ENCODE results near the gene TFB2M.
"Not testable (repeated sequence)": the region's sequence is repeated elsewhere in the genome, so short reads cannot be mapped to it uniquely, and the experiment has no call there.

The TFB2M gene, protein sequence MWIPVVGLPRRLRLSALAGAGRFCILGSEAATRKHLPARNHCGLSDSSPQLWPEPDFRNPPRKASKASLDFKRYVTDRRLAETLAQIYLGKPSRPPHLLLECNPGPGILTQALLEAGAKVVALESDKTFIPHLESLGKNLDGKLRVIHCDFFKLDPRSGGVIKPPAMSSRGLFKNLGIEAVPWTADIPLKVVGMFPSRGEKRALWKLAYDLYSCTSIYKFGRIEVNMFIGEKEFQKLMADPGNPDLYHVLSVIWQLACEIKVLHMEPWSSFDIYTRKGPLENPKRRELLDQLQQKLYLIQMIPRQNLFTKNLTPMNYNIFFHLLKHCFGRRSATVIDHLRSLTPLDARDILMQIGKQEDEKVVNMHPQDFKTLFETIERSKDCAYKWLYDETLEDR

GRCh38 chr1:246566128-246566812, at the start of gene TFB2M, which contains the start of gene CNST:
TSS of gene TFB2M (minus strand) at chr1:246566261. CDS start at chr1:246566138, 123 bp downstream.
TSS of gene CNST (plus strand) at chr1:246566456. CDS start at chr1:246591563, 25,107 bp downstream.
- DNase-seq (ENCODE audit: low read depth): peak; percentile 99

DNA sequence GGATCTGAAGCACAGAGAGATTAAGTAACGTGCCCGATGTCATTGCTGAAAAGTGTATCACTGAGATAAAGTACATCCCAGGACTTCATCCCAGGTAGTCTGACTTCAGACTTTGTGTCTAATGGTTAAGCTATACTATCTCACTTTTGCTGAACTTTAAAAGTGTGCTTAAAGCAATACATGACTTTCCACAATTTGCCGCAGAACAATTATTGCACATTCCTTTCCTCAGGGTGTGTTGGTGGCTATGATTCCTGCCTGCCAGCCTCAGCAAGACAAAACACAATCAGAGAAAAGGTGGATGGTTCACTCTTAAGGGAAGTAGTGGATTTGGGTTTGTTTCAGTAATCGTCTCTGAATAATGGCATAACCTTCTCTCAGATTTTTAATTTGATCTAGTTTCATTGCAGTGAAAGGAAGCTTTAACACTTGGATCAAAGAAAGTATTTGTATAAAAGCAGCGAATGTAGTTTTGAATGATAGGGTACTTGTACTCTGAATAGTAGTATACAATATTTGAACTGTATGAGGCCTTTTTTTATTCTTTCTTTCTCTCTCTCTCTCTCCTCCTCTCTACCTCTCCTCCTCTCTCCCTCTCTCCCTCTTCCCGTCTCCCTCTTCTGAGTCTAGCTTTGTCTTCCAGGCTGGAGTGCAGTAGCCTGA, 47.2 kb upstream of the TFB2M start:
- DNase-seq (ENCODE audit: low read depth): no peak

GRCh38 chr1:246609632-246610031, 43.6 kb upstream of the TFB2M start:
- peak; percentile 65 for DNase-seq (ENCODE audit: low read depth)

DNA sequence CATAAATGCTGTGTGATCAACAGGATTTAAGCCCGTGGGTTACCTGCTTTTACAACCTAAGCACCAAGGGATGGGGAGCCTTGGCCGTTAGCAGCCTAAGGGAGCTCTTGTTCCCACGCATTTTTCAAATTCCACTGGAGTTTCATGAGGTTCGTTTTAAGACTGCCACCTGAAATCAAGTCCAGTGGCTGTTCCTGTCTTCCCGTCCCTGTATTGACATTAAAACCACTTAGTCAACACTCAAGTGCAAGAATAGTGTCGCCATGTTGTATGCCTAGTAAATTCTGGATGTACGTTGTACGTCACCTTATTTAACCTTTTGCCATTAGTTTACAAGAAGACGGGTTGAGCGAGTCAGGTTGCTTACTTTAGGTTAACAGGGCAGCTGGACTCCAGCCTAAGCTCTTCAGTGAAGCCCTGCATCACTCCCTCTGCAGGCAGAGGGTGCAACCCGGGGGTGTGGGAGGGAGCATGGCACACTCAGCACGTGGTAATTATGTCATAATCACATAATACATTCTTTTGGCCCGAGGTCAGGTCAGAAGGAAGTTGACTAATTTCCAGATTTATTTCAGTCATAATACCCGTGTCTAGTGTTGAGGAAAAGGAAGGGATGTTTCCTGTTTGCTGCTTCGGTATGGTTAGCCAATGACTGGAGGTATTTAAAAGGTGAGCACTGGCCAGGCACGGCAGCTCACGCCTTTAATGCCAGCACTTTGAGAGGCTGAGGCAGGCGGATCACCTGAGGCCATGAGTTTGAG, 42.7 kb upstream of the TFB2M start:
- peak; percentile 99 for DNase-seq (ENCODE audit: low read depth)

DNA sequence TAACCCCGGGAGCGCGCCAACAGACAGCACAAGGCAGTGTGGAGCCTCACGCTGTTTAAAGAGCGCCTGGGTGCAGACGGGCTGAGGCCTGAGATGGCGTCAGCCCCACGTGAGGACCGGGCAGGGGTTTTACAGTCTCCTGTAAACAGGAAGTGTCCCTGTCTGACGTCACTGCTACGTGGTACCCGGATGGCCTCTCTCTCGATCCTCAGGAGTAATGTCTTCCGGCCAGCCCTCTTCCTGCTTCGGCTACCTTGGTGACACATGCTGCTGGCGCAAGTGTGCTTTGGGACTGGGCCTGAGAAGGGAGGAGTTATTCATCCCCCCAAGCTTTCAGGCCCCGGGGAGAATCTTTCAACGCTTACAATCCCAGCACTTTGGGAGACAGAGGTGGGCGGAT, 41.4 kb upstream of the TFB2M start:
- no peak for DNase-seq (ENCODE audit: low read depth)

GRCh38 chr1:246605231-246605630, 39.2 kb upstream of the TFB2M start:
- not testable (repeated sequence) for DNase-seq (ENCODE audit: low read depth)

DNA sequence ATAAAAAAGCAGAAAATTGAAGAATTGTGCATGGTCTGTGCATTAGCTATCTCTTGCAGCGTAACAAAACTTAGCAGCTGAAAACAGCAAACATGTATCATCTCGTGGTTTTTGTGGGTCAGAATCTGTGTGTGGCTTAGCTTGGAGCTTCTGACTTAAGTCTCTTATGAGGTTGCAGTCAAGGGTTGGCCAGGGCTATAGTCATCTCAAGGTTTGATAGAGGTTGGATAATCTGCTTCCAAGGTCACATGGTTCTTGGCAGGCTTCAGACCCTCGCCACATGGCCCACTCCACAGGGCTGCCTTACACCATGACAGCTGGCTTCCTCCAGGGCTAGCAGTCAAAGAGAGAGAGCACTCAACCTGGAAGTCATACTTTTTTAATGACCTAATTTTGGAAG, 36.1 kb upstream of the TFB2M start:
- DNase-seq (ENCODE audit: low read depth): peak; percentile 47

GRCh38 chr1:246600579-246600978, 34.5 kb upstream of the TFB2M start:
- DNase-seq (ENCODE audit: low read depth): no peak

GRCh38 chr1:246599315-246599714, 33.3 kb upstream of the TFB2M start:
- DNase-seq (ENCODE audit: low read depth): no peak

DNA sequence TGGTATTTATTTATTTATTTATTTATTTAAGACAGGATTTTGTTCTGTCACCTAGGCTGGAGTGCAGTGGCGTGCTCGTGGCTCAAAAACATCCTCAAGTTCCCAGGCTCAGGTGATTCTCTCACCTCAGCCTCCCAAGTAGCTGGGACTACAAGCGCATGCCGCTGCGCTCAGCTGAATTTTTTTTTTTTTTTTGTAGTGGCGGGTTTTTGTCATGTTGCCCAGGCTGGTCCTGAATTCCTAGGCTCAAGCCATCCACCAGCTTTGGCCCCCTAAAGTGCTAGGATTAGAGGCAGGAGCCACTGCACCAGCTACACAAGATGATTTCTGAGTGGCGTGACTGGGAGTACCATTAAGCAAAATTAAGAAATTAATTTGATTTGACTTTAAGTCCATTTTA, 31.9 kb upstream of the TFB2M start:
- no peak for DNase-seq (ENCODE audit: low read depth)

DNA sequence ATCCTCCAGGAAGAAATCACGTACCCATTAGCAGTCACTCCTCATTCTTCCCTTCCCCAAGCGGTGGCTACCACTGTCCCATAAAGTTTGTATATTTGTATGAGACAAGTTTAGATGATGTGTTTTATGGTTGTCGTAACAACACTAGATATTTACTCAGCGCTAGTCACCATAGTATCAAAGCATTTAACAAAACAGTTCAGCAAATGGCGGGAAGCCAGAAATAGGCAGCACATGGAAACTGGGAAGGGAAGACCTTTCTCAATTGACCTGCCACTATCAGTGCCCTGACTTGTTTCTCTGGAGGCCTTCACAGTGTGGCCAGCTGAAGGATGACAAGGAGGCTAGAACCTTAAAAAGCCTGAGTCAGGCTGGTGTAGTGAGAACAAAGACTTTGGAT, 31.3 kb upstream of the TFB2M start:
- DNase-seq (ENCODE audit: low read depth): peak; percentile 69

DNA sequence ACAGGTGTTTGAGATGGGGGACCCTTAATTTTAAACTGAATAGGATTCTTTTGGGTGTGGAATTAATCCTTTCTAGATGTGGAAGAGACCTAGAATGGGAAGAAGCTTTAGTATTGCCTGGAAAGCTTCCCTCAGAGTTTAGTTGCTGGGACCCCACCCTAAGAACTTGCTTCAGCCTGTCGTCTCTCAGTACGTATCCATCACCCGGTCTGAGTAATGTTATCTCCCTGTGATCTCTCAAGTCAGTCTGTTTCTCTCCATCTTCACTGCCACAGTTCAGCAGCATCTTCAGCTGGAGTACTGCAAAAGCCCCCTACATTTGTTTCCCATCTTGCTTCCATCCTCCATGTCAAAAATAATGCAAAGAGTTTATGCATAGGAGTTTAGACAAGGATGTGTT, 29.1 kb upstream of the TFB2M start:
- no peak for DNase-seq (ENCODE audit: low read depth)

GRCh38 chr1:246592695-246593094, 26.6 kb upstream of the TFB2M start:
- DNase-seq (ENCODE audit: low read depth): peak; percentile 66

DNA sequence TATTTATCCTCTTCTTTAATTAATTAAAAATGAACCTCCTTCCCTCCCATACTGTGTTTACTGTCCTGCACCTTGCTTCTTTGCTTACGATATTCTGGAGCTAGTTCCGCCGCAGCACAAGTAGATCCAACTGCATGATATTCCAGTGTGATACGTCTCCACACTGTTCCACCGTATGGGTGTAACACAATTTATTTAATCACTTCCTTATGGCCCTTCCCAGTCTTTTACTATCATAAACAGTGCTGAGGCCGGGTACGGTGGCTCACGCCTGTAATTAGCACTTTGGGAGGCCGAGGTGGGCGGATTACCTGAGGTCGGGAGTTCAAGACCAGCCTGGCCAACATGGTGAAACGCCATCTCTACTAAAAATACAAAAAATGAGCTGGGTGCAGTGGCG, 25.9 kb upstream of the TFB2M start:
- no peak for DNase-seq (ENCODE audit: low read depth)

GRCh38 chr1:246591504-246591903, 25.4 kb upstream of the TFB2M start:
- DNase-seq (ENCODE audit: low read depth): no peak

GRCh38 chr1:246591047-246591446, 25.0 kb upstream of the TFB2M start:
- DNase-seq (ENCODE audit: low read depth): no peak

DNA sequence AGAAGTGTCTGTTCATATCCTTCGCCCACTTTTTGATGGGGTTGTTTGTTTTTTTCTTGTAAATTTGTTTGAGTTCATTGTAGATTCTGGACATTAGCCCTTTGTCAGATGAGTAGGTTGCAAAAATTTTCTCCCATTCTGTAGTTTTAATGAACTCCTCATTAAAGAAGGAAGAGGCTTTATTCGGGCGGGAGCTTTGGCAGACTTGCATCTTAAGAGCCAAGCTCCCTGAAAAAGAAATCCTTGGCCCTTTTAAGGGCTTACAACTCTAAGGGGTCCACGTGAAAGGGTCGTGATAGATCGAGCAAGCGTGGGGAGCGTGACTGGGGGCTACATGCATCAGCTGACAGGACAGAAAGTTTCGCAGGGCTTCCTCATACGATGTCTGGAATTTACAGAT, 23.9 kb upstream of the TFB2M start:
- not testable (repeated sequence) for DNase-seq (ENCODE audit: low read depth)

GRCh38 chr1:246588159-246588721, 22.2 kb upstream of the TFB2M start:
- peak; percentile 93 for DNase-seq (ENCODE audit: low read depth)

DNA sequence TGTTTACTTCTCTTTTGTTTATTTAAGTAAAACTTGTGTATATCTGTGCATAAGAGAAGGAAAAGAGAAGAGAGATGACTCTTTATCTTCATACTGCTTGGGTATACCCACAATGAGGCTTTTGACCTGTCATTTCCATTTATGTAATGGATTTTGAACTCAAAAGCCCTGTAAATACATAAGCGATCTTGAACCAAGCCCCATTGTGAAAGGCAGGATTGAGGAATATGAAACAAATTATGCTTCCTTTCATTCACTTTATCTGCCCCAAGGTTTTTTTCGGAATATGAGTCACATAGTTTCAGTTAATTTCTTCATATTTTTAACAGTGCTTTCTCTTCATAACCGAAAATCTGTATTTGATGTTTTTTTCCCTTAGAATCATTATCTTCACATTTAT, 21.5 kb upstream of the TFB2M start:
- DNase-seq (ENCODE audit: low read depth): peak; percentile 76

- peak; percentile 24 for DNase-seq (ENCODE audit: low read depth)
These were observed 21.0 kb upstream of the TFB2M start for GRCh38 chr1:246587032-246587431.

DNA sequence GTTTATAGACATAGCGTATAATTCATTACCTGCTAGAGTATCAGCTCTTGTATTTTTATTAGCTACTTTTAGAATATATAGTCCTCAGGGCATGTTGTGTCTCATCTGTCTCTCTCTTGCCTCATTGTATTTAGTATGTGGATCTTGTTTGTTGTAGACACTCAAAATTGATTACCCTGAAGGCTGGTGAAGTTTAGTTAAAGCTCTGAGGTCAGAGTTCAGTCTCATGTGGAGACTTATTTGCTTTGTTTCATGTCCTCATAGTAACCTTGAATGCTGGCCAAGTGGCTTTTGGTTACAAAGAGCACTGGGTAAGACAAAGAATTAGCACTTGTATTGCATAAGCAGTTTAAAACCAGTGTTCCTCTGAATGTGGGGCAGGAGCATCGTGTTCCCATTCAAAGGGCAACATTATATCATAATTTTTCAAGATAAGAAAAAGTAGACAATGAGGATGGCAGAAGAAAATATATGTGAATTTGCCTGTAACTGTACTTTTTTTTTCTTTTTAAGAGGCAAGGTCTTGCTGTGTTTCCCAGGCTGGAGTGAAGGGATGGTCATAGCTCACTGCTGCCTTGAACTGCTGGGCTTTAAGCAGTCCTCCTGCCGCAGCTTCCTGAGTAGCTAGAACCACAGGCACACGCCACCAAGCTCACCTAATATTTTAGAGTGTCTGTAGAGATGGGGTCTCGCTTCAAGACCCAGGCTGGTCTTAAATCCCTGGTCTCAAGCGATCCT, 17.6 kb upstream of the TFB2M start:
- DNase-seq (ENCODE audit: low read depth): no peak

All from ELR (cell line).